ENCODE data around the gene HLA-F.

DNA sequence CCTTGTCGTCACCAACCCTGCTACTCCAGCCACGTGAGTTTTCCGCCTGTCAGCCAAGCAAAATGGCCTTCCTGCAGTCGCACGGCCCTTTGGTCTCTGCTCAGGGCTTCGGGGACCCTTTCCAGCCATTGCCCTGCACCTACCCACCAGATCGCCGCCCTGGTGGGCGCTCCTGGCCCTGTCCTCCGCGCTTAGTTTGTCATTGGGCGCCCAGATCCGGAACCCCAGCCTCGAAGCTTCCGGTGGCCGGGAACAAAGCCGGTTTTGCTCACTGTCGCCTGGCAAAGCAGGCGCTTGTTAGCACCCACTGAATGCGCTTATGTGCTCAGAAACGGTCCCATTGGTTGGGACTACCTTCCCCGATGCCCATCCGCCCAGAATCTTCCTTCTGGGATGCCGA is 42.8 kb upstream of the HLA-F start:
- no peak for TF ChIP-seq TAF1 (IDR thresholded peaks at IDR 0.05; ENCODE audit: borderline replicate concordance, insufficient read depth, low read length)
- no peak for TF ChIP-seq POLR2AphosphoS5 (IDR thresholded peaks at IDR 0.05; ENCODE audit: low read depth, low read length)
- TF ChIP-seq SIN3A (IDR thresholded peaks at IDR 0.05; ENCODE audit: borderline replicate concordance, insufficient read depth, low read length): no peak
